ENCODE measurements around the gene ASB8. TPM values are rescaled to one million over a fixed set of nuclear protein-coding genes. Genes with fewer than 3 reads are reported as not detected.
A peak's percentile ranks its signal among the peaks of the same experiment; 100 is the strongest.

ASB8 gene
- total RNA-seq, 1 experiment from 2014 or later, result 17.1 TPM

- Histone ChIP-seq H3K27me3 (ENCODE audit: control insufficient read depth, insufficient read depth, low read length) (peaks cover 19% of the 10 kb centered on the region), H3K4me1 (ENCODE audit: control insufficient read depth, insufficient read depth, low read length) (peaks cover 5% of the 10 kb centered on the region; the same call in 1 of the 2 replicates), H3K4me3 (ENCODE audit: low read depth in 2 of 2, low read length in 2 of 2) (no peak overlapping the region), H3K27ac (ENCODE audit: low read length) (no peak overlapping the region), H3K36me3 (ENCODE audit: control insufficient read depth, insufficient read depth, low read length) (no peaks in the 10 kb centered on the region), H3K9me3 (ENCODE audit: control insufficient read depth, insufficient read depth, low read depth, low read length) (no peaks in the 10 kb centered on the region)
- intact Hi-C loops (cut with micrococcal nuclease; ENCODE audit: unreplicated experiment), result no loop called here
- no peak for ATAC-seq
- in situ Hi-C loops (cut with HindIII; ENCODE audit: low pct_unique_long_range_greater_than_20kb, low sequenced_read_pairs), result no loop called here
- BruUV-seq (replicated peaks), result no TSS peak
- CTCF ChIA-PET, result no interaction called here
- DNase-seq (ENCODE audit: low read depth, low spot score), result no peak
- POLR2A ChIA-PET, result no interaction called here
- TF ChIP-seq CTCF (IDR thresholded peaks at IDR 0.05) (no peak), SIN3A (IDR thresholded peaks at IDR 0.05; ENCODE audit: borderline replicate concordance, insufficient read depth, low read depth, low read length) (no peak), REST (IDR thresholded peaks at IDR 0.05; ENCODE audit: insufficient read depth in 1 of 2, low read depth in 2 of 2, low read length in 1 of 2) (no peak), TCF7L2 (IDR thresholded peaks at IDR 0.05; ENCODE audit: low read depth, low read length) (no peak), POLR2AphosphoS5 (IDR thresholded peaks at IDR 0.05; ENCODE audit: low read depth, low read length) (no peak)
Measured at GRCh38 chr12:48185181-48185919, 28.0 kb upstream of the ASB8 start.

- BruUV-seq (replicated peaks), result no TSS peak
- DNase-seq (ENCODE audit: low read depth, low spot score) (no peak), ATAC-seq (no peak)
- intact Hi-C loops (cut with micrococcal nuclease; ENCODE audit: unreplicated experiment) (no loop called here), in situ Hi-C loops (cut with HindIII; ENCODE audit: low pct_unique_long_range_greater_than_20kb, low sequenced_read_pairs) (no loop called here)
- Histone ChIP-seq H3K4me1 (ENCODE audit: control insufficient read depth, insufficient read depth, low read length) (peaks cover 5% of the 10 kb centered on the region; the same call in 1 of the 2 replicates), H3K4me3 (ENCODE audit: low read depth in 2 of 2, low read length in 2 of 2) (peak overlapping the region in 1 of 2 experiments; percentile 62; a peak in 1 of 4 replicates), H3K27ac (ENCODE audit: low read length) (no peak overlapping the region), H3K27me3 (ENCODE audit: control insufficient read depth, insufficient read depth, low read length) (peaks cover 22% of the 10 kb centered on the region), H3K9me3 (ENCODE audit: control insufficient read depth, insufficient read depth, low read depth, low read length) (no peaks in the 10 kb centered on the region), H3K36me3 (ENCODE audit: control insufficient read depth, insufficient read depth, low read length) (no peaks in the 10 kb centered on the region)
- ChIA-PET POLR2A (no interaction called here), CTCF (no interaction called here)
- no peak for TF ChIP-seq REST (IDR thresholded peaks at IDR 0.05; ENCODE audit: insufficient read depth in 1 of 2, low read depth in 2 of 2, low read length in 1 of 2)
- no peak for TF ChIP-seq CTCF (IDR thresholded peaks at IDR 0.05)
- TF ChIP-seq POLR2AphosphoS5 (IDR thresholded peaks at IDR 0.05; ENCODE audit: low read depth, low read length), result no peak
- TF ChIP-seq SIN3A (IDR thresholded peaks at IDR 0.05; ENCODE audit: borderline replicate concordance, insufficient read depth, low read depth, low read length), result no peak
- TF ChIP-seq TCF7L2 (IDR thresholded peaks at IDR 0.05; ENCODE audit: low read depth, low read length), result no peak
Measured at GRCh38 chr12:48184549-48184922, 27.2 kb upstream of the ASB8 start.
